GM12878 (cell line): ENCODE data around the gene OSBPL7.

Source experiments
- CEBPZ ChIP-seq: fragments of 150-350 bp; IDR thresholded peaks from 2 replicates; pipeline ENCODE4 v1.6.1; 2016; ENCODE audit warnings: low read depth, low read length
- CREB1 ChIP-seq: IDR thresholded peaks from 2 replicates; pipeline ENCODE4 v1.6.1; 2012; ENCODE audit warnings: low read depth, mild to moderate bottlenecking, inconsistent platforms
- CTCF ChIP-seq, 3 experiments: IDR thresholded peaks in 2 of 3; conservative IDR thresholded peaks in 1 of 3; 2 replicates each; pipeline ENCODE4 v1.5.1; 2011; ENCODE audit warnings: low read depth in 3 of 3, low read length in 3 of 3, mild to moderate bottlenecking in 3 of 3, control low read depth in 2 of 3, moderate library complexity in 2 of 3, inconsistent platforms in 1 of 3, mixed read lengths in 1 of 3; ENCODE audit not compliant: control insufficient read depth in 2 of 3, insufficient read depth in 1 of 3; ENCODE audit errors: extremely low read depth in 1 of 3
- E2F4 ChIP-seq: IDR thresholded peaks from 2 replicates; pipeline ENCODE4 v1.6.1; 2012; ENCODE audit warnings: low read depth, low read length, improper control_type of control experiment
- EZH2 ChIP-seq: IDR thresholded peaks from 2 replicates; pipeline ENCODE4 v1.6.1; 2012; ENCODE audit warnings: low read depth, mild to moderate bottlenecking, control low read depth, inconsistent platforms, low read length, borderline replicate concordance; ENCODE audit not compliant: control insufficient read depth
- POLR2A ChIP-seq: IDR thresholded peaks from 2 replicates; pipeline ENCODE4 v1.6.1; 2011; ENCODE audit warnings: low read depth, mild to moderate bottlenecking, low read length
- POLR2AphosphoS2 ChIP-seq: IDR thresholded peaks from 2 replicates; pipeline ENCODE4 v1.6.1; 2011; ENCODE audit warnings: low read depth, mild to moderate bottlenecking, low read length, improper control_type of control experiment, moderate library complexity
- RB1 ChIP-seq: fragments of 450-650 bp; formaldehyde crosslinking; IDR thresholded peaks from 2 replicates; pipeline ENCODE4 v1.6.1; 2017; ENCODE audit warnings: mild to moderate bottlenecking, borderline replicate concordance
- RUNX3 ChIP-seq: IDR thresholded peaks from 2 replicates; pipeline ENCODE4 v1.6.1; 2012; ENCODE audit warnings: low read length, inconsistent platforms
- SMC3 ChIP-seq: IDR thresholded peaks from 2 replicates; pipeline ENCODE4 v1.6.1; 2011; ENCODE audit warnings: low read length, improper control_type of control experiment, borderline replicate concordance
- ZSCAN29 ChIP-seq: fragments of 450-650 bp; IDR thresholded peaks from 2 replicates; pipeline ENCODE4 v1.6.1; 2017; ENCODE audit warnings: mild to moderate bottlenecking, moderate library complexity

GRCh38 chr17:47850692-47851573 lies 29.3 kb upstream of the OSBPL7 start, which contains the start of gene SP6:
- TF ChIP-seq RUNX3 (no peak), CTCF (IDR thresholded peaks at IDR 0.05 in 2 of 3, conservative IDR thresholded peaks at IDR 0.05 in 1 of 3; ENCODE audit: control insufficient read depth in 2 of 3, extremely low read depth in 1 of 3, insufficient read depth in 1 of 3, low read depth in 3 of 3, low read length in 3 of 3) (no peak; a peak in 1 of 6 replicates), E2F4 (no peak), EZH2 (no peak), CREB1 (no peak), POLR2AphosphoS2 (no peak), ZSCAN29 (no peak), SMC3 (no peak), CEBPZ (no peak), POLR2A (no peak), RB1 (no peak)
